Mammary epithelial cell (primary cell): ENCODE measurements around the gene MYH7.

ENCODE experiments used
- EZH2 ChIP-seq: IDR thresholded peaks from 2 replicates; pipeline ENCODE4 v1.6.1; 2012; ENCODE audit warnings: low read length, inconsistent platforms, borderline replicate concordance
- TF ChIP-seq, protein P1 (sequence below), 2 donors: IDR thresholded peaks in 1 of 2; conservative IDR thresholded peaks in 1 of 2; 2 replicates each; pipeline ENCODE4 v1.5.1; 2011 to 2012; ENCODE audit warnings: inconsistent platforms in 2 of 2, low read length in 2 of 2, mild to moderate bottlenecking in 2 of 2, control low read depth in 1 of 2, low read depth in 1 of 2; ENCODE audit not compliant: insufficient read depth in 1 of 2; ENCODE audit errors: extremely low read depth in 1 of 2

DNA sequence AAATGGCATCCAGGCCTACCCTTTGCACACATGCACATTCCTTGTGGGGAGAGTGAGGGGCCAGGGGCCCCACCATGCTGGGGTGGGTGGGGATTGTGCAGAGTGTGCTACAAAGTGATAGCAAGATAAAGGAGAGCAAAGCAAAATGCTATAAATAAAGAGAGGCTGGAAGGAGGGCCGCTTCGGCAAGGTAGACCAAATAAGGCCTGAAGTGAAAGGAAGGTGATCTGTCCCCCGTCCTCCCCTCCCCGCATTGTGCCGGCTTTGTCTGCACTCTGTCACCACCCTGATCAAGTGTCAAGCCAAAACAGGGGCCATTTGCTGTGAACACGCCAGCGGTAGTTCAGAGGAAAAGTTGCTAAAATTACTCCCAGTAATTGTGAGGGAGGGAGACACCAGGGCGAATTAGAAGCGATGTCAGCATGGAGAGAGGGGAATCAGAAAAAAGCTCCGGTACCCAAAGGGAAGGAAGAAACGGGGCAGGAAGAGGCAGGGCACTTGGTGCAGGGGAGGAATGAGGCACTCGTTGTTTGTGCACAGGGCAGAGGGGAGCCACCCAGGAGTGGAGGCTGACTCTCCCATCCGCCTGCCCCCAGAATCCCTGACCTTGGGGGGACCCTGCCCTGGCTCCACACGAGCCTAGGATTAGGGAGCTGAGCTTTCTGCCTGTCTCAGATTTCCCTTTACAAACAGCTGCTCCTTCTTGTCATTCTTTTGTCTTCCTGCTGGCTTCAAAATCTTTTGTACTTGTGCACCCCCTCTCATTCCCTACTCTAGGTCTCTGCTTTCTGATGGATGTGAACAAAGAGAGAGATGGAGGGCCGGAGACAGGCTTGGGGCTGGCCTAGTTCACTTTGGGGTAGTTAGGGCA lies 2.9 kb upstream of the MYH7 start:
- TF ChIP-seq, protein P1, sequence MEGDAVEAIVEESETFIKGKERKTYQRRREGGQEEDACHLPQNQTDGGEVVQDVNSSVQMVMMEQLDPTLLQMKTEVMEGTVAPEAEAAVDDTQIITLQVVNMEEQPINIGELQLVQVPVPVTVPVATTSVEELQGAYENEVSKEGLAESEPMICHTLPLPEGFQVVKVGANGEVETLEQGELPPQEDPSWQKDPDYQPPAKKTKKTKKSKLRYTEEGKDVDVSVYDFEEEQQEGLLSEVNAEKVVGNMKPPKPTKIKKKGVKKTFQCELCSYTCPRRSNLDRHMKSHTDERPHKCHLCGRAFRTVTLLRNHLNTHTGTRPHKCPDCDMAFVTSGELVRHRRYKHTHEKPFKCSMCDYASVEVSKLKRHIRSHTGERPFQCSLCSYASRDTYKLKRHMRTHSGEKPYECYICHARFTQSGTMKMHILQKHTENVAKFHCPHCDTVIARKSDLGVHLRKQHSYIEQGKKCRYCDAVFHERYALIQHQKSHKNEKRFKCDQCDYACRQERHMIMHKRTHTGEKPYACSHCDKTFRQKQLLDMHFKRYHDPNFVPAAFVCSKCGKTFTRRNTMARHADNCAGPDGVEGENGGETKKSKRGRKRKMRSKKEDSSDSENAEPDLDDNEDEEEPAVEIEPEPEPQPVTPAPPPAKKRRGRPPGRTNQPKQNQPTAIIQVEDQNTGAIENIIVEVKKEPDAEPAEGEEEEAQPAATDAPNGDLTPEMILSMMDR (conservative IDR thresholded peaks at IDR 0.05 in 1 of 2, IDR thresholded peaks at IDR 0.05 in 1 of 2; ENCODE audit: extremely low read depth in 1 of 2, insufficient read depth in 1 of 2, low read depth in 1 of 2, low read length in 2 of 2) = no peak
- TF ChIP-seq EZH2 = no peak
